Fibroblast of peridontal ligament (primary cell): ENCODE measurements around the gene SLC10A4.

Source experiments
- DNase-seq: peaks from one replicate; pipeline ENCODE4 v3.0.0-alpha.2; 2010; ENCODE audit errors: extremely low read depth

SLC10A4 gene

GRCh38 chr4:48489683-48490011 is 6.5 kb downstream of the SLC10A4 start:
- no peak for DNase-seq

- no peak for DNase-seq
Observed at GRCh38 chr4:48490012-48490679, 7.0 kb downstream of the SLC10A4 start, which contains the start of gene ZAR1. Gene ZAR1 (plus strand): TSS chr4:48490252. CDS start chr4:48490292, 40 bp downstream.

- no peak for DNase-seq
Observed at GRCh38 chr4:48490680-48491513, 7.8 kb downstream of the SLC10A4 start.

GRCh38 chr4:48491514-48492176 is 8.5 kb downstream of the SLC10A4 start:
- DNase-seq: no peak

GRCh38 chr4:48493452-48494100 is 10.4 kb downstream of the SLC10A4 start:
- peak; percentile 18 for DNase-seq

- DNase-seq: no peak
Observed at GRCh38 chr4:48495941-48496340, 12.8 kb downstream of the SLC10A4 start.

GRCh38 chr4:48498895-48499294 is 15.8 kb downstream of the SLC10A4 start:
- no peak for DNase-seq

GRCh38 chr4:48499551-48500066 is 16.5 kb downstream of the SLC10A4 start:
- no peak for DNase-seq

GRCh38 chr4:48503233-48504025 is 20.3 kb downstream of the SLC10A4 start:
- peak; percentile 46 for DNase-seq

- no peak for DNase-seq
Observed at GRCh38 chr4:48504026-48504330, 20.8 kb downstream of the SLC10A4 start.

GRCh38 chr4:48504352-48504751 is 21.2 kb downstream of the SLC10A4 start:
- peak; percentile 13 for DNase-seq

GRCh38 chr4:48506716-48507115 is 23.6 kb downstream of the SLC10A4 start:
- no peak for DNase-seq

GRCh38 chr4:48509543-48509942 is 26.4 kb downstream of the SLC10A4 start:
- DNase-seq: peak; percentile 79

GRCh38 chr4:48518143-48518542 is 35.0 kb downstream of the SLC10A4 start:
- no peak for DNase-seq

GRCh38 chr4:48526406-48526805 is 43.3 kb downstream of the SLC10A4 start:
- no peak for DNase-seq

GRCh38 chr4:48538358-48538757 is 55.2 kb downstream of the SLC10A4 start:
- no peak for DNase-seq
